Uterus (tissue), 4 donors: Measurements from ENCODE around the gene ASTN2. TPM values are rescaled to one million over a fixed set of nuclear protein-coding genes. Genes with fewer than 3 reads are reported as not detected.
A peak's percentile ranks its signal among the peaks of the same experiment; 100 is the strongest.

Experiments
- DNase-seq, 2 donors: peaks; one replicate each; pipeline ENCODE4 v3.0.0-alpha.2; 2019 to 2020
- H3K27ac ChIP-seq, 2 donors: fragments of 200-600 bp; sonication (generic); 1 replicate in 1 of 2; 2 replicates in 1 of 2; pipeline ENCODE4 v1.5.1; 2016 to 2018
- H3K27me3 ChIP-seq, 2 donors: fragments of 200-600 bp; sonication (generic); one replicate each; pipeline ENCODE4 v1.5.1; 2018 to 2019; ENCODE audit warnings: control low read depth in 1 of 2
- H3K36me3 ChIP-seq, 2 donors: fragments of 200-600 bp; sonication (generic); one replicate each; pipeline ENCODE4 v1.5.1; 2019; ENCODE audit warnings: control low read depth in 1 of 2
- H3K4me1 ChIP-seq, 2 donors: fragments of 200-600 bp; sonication (generic); one replicate each; pipeline ENCODE4 v1.5.1; 2018 to 2019; ENCODE audit warnings: control low read depth in 1 of 2
- H3K4me3 ChIP-seq, 2 donors: fragments of 200-600 bp; sonication (generic); 1 replicate in 1 of 2; 2 replicates in 1 of 2; pipeline ENCODE4 v1.5.1; 2018 to 2019; ENCODE audit warnings: mild to moderate bottlenecking in 1 of 2
- H3K9me3 ChIP-seq, 2 donors: fragments of 200-600 bp; sonication (generic); one replicate each; pipeline ENCODE4 v1.5.1; 2019; ENCODE audit warnings: control low read depth in 1 of 2
- CTCF ChIP-seq, 4 experiments: fragments of 200-600 bp in 2 of 4; fragments of 450-650 bp in 2 of 4; sonication (generic) in 2 of 4; IDR thresholded peaks; one replicate each; pipeline ENCODE4 v1.5.1; 2016 to 2019; ENCODE audit warnings: antibody characterized with exemption in 4 of 4, mild to moderate bottlenecking in 2 of 4, moderate library complexity in 1 of 4
- POLR2A ChIP-seq, 2 donors: fragments of 450-650 bp; IDR thresholded peaks; one replicate each; pipeline ENCODE4 v1.6.1; 2016; ENCODE audit warnings: antibody characterized with exemption in 2 of 2, mild to moderate bottlenecking in 1 of 2, moderate library complexity in 1 of 2
- intact Hi-C: fragments of 100-400 bp; cut with DNase I; formaldehyde crosslinking; loops from one replicate; pipeline ENCODE4 v1.15.1; 2023; ENCODE audit warnings: low total_unique reads
- total RNA-seq, 4 donors: library from RNA; depleted of rRNA in 3 of 4; stranded (reverse); fragments of >200 nt in 3 of 4; gene quantifications; one replicate each; pipeline versions ENCODE4 v1.1.0 to v1.2.4, GENCODE V29; 2014 to 2023
- donor health status: DM: yes; HTN: yes; CAD: no.

ASTN2 gene
- total RNA-seq, 4 donors from 2014 or later = 1.8 to 8.6 (median 6.7) TPM

- TF ChIP-seq POLR2A (IDR thresholded peaks at IDR 0.05) (no peak), CTCF (IDR thresholded peaks at IDR 0.05) (no peak)
- intact Hi-C loops = no loop called here
Measured at GRCh38 chr9:116432051-116432450, 982.8 kb downstream of the ASTN2 start.

GRCh38 chr9:116430849-116431248 is 984.0 kb downstream of the ASTN2 start:
- TF ChIP-seq CTCF (IDR thresholded peaks at IDR 0.05) (no peak), POLR2A (IDR thresholded peaks at IDR 0.05) (no peak)
- Histone ChIP-seq H3K36me3 (no peaks in the 10 kb centered on the region), H3K9me3 (no peaks in the 10 kb centered on the region), H3K4me3 (no peak overlapping the region), H3K4me1 (no peaks in the 10 kb centered on the region), H3K27ac (peak overlapping the region; percentile 34 to 66), H3K27me3 (no peaks in the 10 kb centered on the region)
- no peak for DNase-seq
- intact Hi-C loops = no loop called here

More at GRCh38 chr9:116432051-116432450, 982.8 kb downstream of the ASTN2 start:
- DNase-seq = no peak
- Histone ChIP-seq H3K27ac (no peak overlapping the region), H3K4me3 (no peak overlapping the region), H3K36me3 (no peaks in the 10 kb centered on the region), H3K9me3 (no peaks in the 10 kb centered on the region), H3K4me1 (no peaks in the 10 kb centered on the region), H3K27me3 (no peaks in the 10 kb centered on the region)

GRCh38 chr9:116425244-116425643 is 989.6 kb downstream of the ASTN2 start:
- intact Hi-C loops = no loop called here
- no peak for DNase-seq
- H3K9me3 ChIP-seq = no peaks in the 10 kb centered on the region
- H3K4me1 ChIP-seq = no peaks in the 10 kb centered on the region
- H3K27me3 ChIP-seq = no peaks in the 10 kb centered on the region
- H3K27ac ChIP-seq = no peak overlapping the region
- H3K36me3 ChIP-seq = no peaks in the 10 kb centered on the region
- no peak overlapping the region for H3K4me3 ChIP-seq
- no peak for TF ChIP-seq POLR2A (IDR thresholded peaks at IDR 0.05)
- no peak for TF ChIP-seq CTCF (IDR thresholded peaks at IDR 0.05)

- no peak overlapping the region for H3K4me3 ChIP-seq
- no peak for DNase-seq
- intact Hi-C loops = no loop called here
Measured at GRCh38 chr9:116423149-116423548, 991.7 kb downstream of the ASTN2 start.

More at GRCh38 chr9:116423149-116423548, 991.7 kb downstream of the ASTN2 start:
- Histone ChIP-seq H3K27me3 (no peaks in the 10 kb centered on the region), H3K27ac (no peak overlapping the region), H3K9me3 (no peaks in the 10 kb centered on the region), H3K36me3 (no peaks in the 10 kb centered on the region), H3K4me1 (no peaks in the 10 kb centered on the region)
- TF ChIP-seq POLR2A (IDR thresholded peaks at IDR 0.05) = no peak
- TF ChIP-seq CTCF (IDR thresholded peaks at IDR 0.05) = no peak
